H9 (cell line): ENCODE data around the gene NT5C2. TPM values are rescaled to one million over a fixed set of nuclear protein-coding genes. Genes with fewer than 3 reads are reported as not detected.
A peak's percentile ranks its signal among the peaks of the same experiment; 100 is the strongest.
"Not testable (repeated sequence)": the region's sequence is repeated elsewhere in the genome, so short reads cannot be mapped to it uniquely, and the experiment has no call there.

Experiments used
- DNase-seq: peaks from one replicate; pipeline ENCODE4 v3.0.0-alpha.2; 2017
- H2AFZ ChIP-seq: one replicate; pipeline ENCODE4 v1.6.1; 2013; ENCODE audit warnings: mild to moderate bottlenecking, low read length, control low read depth, moderate library complexity
- H2AK5ac ChIP-seq: 2 replicates; pipeline ENCODE4 v1.6.1; 2013; ENCODE audit warnings: low read length, control low read depth, mixed read lengths; ENCODE audit not compliant: insufficient read length
- H2BK120ac ChIP-seq: one replicate; pipeline ENCODE4 v1.6.1; 2013; ENCODE audit warnings: low read depth, mild to moderate bottlenecking, low read length, control low read depth, inconsistent platforms; ENCODE audit not compliant: poor library complexity, severe bottlenecking
- H2BK12ac ChIP-seq: 2 replicates; pipeline ENCODE4 v1.6.1; 2013; ENCODE audit warnings: low read length, control low read depth, mixed read lengths, low read depth; ENCODE audit not compliant: insufficient read length
- H2BK15ac ChIP-seq: 2 replicates; pipeline ENCODE4 v1.6.1; 2013; ENCODE audit warnings: low read depth, low read length, control low read depth
- H2BK20ac ChIP-seq: one replicate; pipeline ENCODE4 v1.6.1; 2013; ENCODE audit warnings: low read depth, mild to moderate bottlenecking, low read length, control low read depth, inconsistent platforms; ENCODE audit not compliant: poor library complexity, severe bottlenecking
- H2BK5ac ChIP-seq: 2 replicates; pipeline ENCODE4 v1.6.1; 2013; ENCODE audit warnings: low read length, control low read depth, mixed read lengths; ENCODE audit not compliant: insufficient read length
- H3K14ac ChIP-seq: 2 replicates; pipeline ENCODE4 v1.6.1; 2013; ENCODE audit warnings: low read length, control low read depth; ENCODE audit not compliant: insufficient read depth
- H3K18ac ChIP-seq: 2 replicates; pipeline ENCODE4 v1.6.1; 2013; ENCODE audit warnings: low read depth, mild to moderate bottlenecking, mixed read lengths, low read length, control low read depth; ENCODE audit not compliant: insufficient read length
- H3K23ac ChIP-seq: 2 replicates; pipeline ENCODE4 v1.6.1; 2013; ENCODE audit warnings: low read length, control low read depth, mixed read lengths, low read depth; ENCODE audit not compliant: insufficient read length
- H3K23me2 ChIP-seq: 2 replicates; pipeline ENCODE4 v1.6.1; 2013; ENCODE audit warnings: low read depth, mild to moderate bottlenecking, mixed read lengths, low read length, control low read depth; ENCODE audit not compliant: insufficient read length, poor library complexity, severe bottlenecking
- H3K27ac ChIP-seq: 2 replicates; pipeline ENCODE4 v1.5.1; 2013; ENCODE audit warnings: low read length, control low read depth, mixed read lengths, low read depth; ENCODE audit not compliant: insufficient read length
- H3K27me3 ChIP-seq: 2 replicates; pipeline ENCODE4 v1.6.1; 2013; ENCODE audit warnings: low read length, control low read depth, inconsistent platforms; ENCODE audit not compliant: insufficient read depth
- H3K4ac ChIP-seq: 2 replicates; pipeline ENCODE4 v1.6.1; 2013; ENCODE audit warnings: low read depth, mild to moderate bottlenecking, control low read depth, inconsistent platforms, low read length, moderate library complexity
- H3K4me1 ChIP-seq: 2 replicates; pipeline ENCODE4 v1.6.1; 2013; ENCODE audit warnings: low read length, control low read depth, inconsistent platforms; ENCODE audit not compliant: insufficient read depth
- H3K4me2 ChIP-seq: 2 replicates; pipeline ENCODE4 v1.6.1; 2013; ENCODE audit warnings: low read length, control low read depth, mixed read lengths; ENCODE audit not compliant: insufficient read length, insufficient read depth
- H3K56ac ChIP-seq: 2 replicates; pipeline ENCODE4 v1.6.1; 2013; ENCODE audit warnings: low read depth, mild to moderate bottlenecking, mixed read lengths, low read length, control low read depth; ENCODE audit not compliant: insufficient read length
- H3K79me1 ChIP-seq: 2 replicates; pipeline ENCODE4 v1.6.1; 2013; ENCODE audit warnings: low read depth, mild to moderate bottlenecking, moderate library complexity, low read length, control low read depth, inconsistent platforms; ENCODE audit not compliant: insufficient read depth, poor library complexity, severe bottlenecking
- H3K79me2 ChIP-seq: 2 replicates; pipeline ENCODE4 v1.6.1; 2013; ENCODE audit warnings: low read length, control low read depth, inconsistent platforms; ENCODE audit not compliant: insufficient read depth
- H3K9ac ChIP-seq: 2 replicates; pipeline ENCODE4 v1.6.1; 2013; ENCODE audit warnings: low read length, control low read depth, mixed read lengths; ENCODE audit not compliant: insufficient read length; ENCODE audit errors: extremely low read depth
- H3K9me3 ChIP-seq: one replicate; pipeline ENCODE4 v1.6.1; 2013; ENCODE audit warnings: low read depth, low read length, inconsistent platforms; ENCODE audit not compliant: control insufficient read depth
- H3T11ph ChIP-seq: one replicate; pipeline ENCODE4 v1.6.1; 2013; ENCODE audit warnings: mild to moderate bottlenecking, low read length, control low read depth, inconsistent platforms
- H4K20me1 ChIP-seq: one replicate; pipeline ENCODE4 v1.6.1; 2013; ENCODE audit not compliant: control insufficient read depth, insufficient read length, insufficient read depth
- H4K5ac ChIP-seq: 2 replicates; pipeline ENCODE4 v1.6.1; 2013; ENCODE audit warnings: low read depth, mild to moderate bottlenecking, mixed read lengths, low read length, control low read depth; ENCODE audit not compliant: insufficient read length
- H4K8ac ChIP-seq: replicated peaks from 2 replicates; pipeline ENCODE4 v1.6.1; 2013; ENCODE audit warnings: low read length, control low read depth, mixed read lengths, low read depth; ENCODE audit not compliant: insufficient read length
- H4K91ac ChIP-seq: 2 replicates; pipeline ENCODE4 v1.6.1; 2013; ENCODE audit warnings: low read depth, mild to moderate bottlenecking, moderate library complexity, mixed read lengths, low read length, control low read depth; ENCODE audit not compliant: insufficient read length
- H3K27ac Mint-ChIP-seq, 3 experiments: 2 replicates in 2 of 3; 3 replicates in 1 of 3; pipeline ENCODE4 v1.8.0; 2020 to 2021; ENCODE audit warnings: mixed read lengths in 3 of 3, mild to moderate bottlenecking in 1 of 3, moderate library complexity in 1 of 3
- H3K27me3 Mint-ChIP-seq: 2 replicates; pipeline ENCODE4 v1.8.0; 2021; ENCODE audit warnings: low read depth, mild to moderate bottlenecking, moderate library complexity, mixed read lengths
- H3K36me3 Mint-ChIP-seq, 3 experiments: 2 replicates in 2 of 3; 3 replicates in 1 of 3; pipeline ENCODE4 v1.8.0; 2020 to 2021; ENCODE audit warnings: low read depth in 3 of 3, mixed read lengths in 3 of 3; ENCODE audit not compliant: insufficient read depth in 1 of 3
- H3K4me1 Mint-ChIP-seq, 2 experiments: 2 replicates each; pipeline ENCODE4 v1.8.0; 2020; ENCODE audit warnings: mixed read lengths in 2 of 2
- H3K4me3 Mint-ChIP-seq, 2 experiments: 2 replicates in 1 of 2; 3 replicates in 1 of 2; pipeline ENCODE4 v1.8.0; 2020 to 2021; ENCODE audit warnings: mild to moderate bottlenecking in 2 of 2, mixed read lengths in 2 of 2, moderate library complexity in 1 of 2
- H3K9me3 Mint-ChIP-seq, 2 experiments: 2 replicates in 1 of 2; 3 replicates in 1 of 2; pipeline ENCODE4 v1.8.0; 2020; ENCODE audit warnings: mild to moderate bottlenecking in 2 of 2, mixed read lengths in 2 of 2, moderate library complexity in 1 of 2
- CTCF ChIP-seq: fragments of 200-600 bp; sonication (generic); conservative IDR thresholded peaks from 3 replicates; pipeline ENCODE4 v1.8.0; 2021; ENCODE audit warnings: antibody characterized with exemption, mild to moderate bottlenecking
- WGBS: extraction: QIAGEN DNeasy Blood & Tissue Kit; methylation state at CpG from one replicate; pipeline ENCODE4 v1.1.7; 2013; ENCODE audit warnings: missing lambda C conversion rate, low lambda C conversion rate, mixed read lengths; ENCODE audit not compliant: insufficient read length; ENCODE audit errors: extremely low coverage; 5-methylcytosine and 5-hydroxymethylcytosine counted together
- total RNA-seq: library from RNA; stranded (reverse); gene quantifications from 2 replicates; pipeline ENCODE4 v1.2.1, GENCODE V29; 2021

Gene NT5C2
- total RNA-seq, 1 experiment from 2014 or later, result 69.6 TPM

GRCh38 chr10:103225939-103226338, 32.9 kb upstream of the NT5C2 start:
- Histone ChIP-seq H3K9me3 (peaks cover 14% of the 10 kb centered on the region), H2BK120ac (no peak overlapping the region), H2BK12ac (no peak overlapping the region), H3K23ac (no peak overlapping the region), H3K79me1 (no peaks in the 10 kb centered on the region), H3K27ac (no peak overlapping the region), H3K56ac (no peak overlapping the region), H2AK5ac (no peak overlapping the region), H4K91ac (no peak overlapping the region), H3T11ph (no peak overlapping the region), H4K8ac (no peak overlapping the region), H4K20me1 (no peaks in the 10 kb centered on the region), H2BK5ac (no peak overlapping the region), H3K9ac (no peak overlapping the region), H3K23me2 (no peaks in the 10 kb centered on the region), H3K18ac (no peak overlapping the region), H3K4me2 (no peak overlapping the region), H2AFZ (no peak overlapping the region), H3K14ac (no peak overlapping the region), H3K79me2 (no peaks in the 10 kb centered on the region), H2BK15ac (no peak overlapping the region), H3K4me1 (peaks cover 7% of the 10 kb centered on the region; the same call in 1 of the 2 replicates), H2BK20ac (no peak overlapping the region), H3K27me3 (no peaks in the 10 kb centered on the region), H3K4ac (no peak overlapping the region), H4K5ac (no peak overlapping the region)
- Mint-ChIP-seq H3K27ac (no peak overlapping the region; a peak in 1 of 7 replicates), H3K4me1 (peaks cover 5 to 6% of the 10 kb centered on the region in 2 experiments), H3K36me3 (peaks cover 17 to 21% (median 17%) of the 10 kb centered on the region in 3 experiments), H3K9me3 (peaks cover 20 to 26% of the 10 kb centered on the region in 2 experiments), H3K4me3 (no peak overlapping the region), H3K27me3 (no peaks in the 10 kb centered on the region; the same call in none of the 2 replicates)
- TF ChIP-seq CTCF, result no peak
- DNase-seq, result no peak

- not testable (repeated sequence) for H3K4me1 ChIP-seq, DNase-seq, H3K56ac ChIP-seq
Observed at GRCh38 chr10:103224721-103225120, 31.6 kb upstream of the NT5C2 start.

More at GRCh38 chr10:103224721-103225120, 31.6 kb upstream of the NT5C2 start:
- not testable (repeated sequence) for H3K23ac ChIP-seq, H2BK12ac ChIP-seq, H4K5ac ChIP-seq, H3K27ac ChIP-seq, H3T11ph ChIP-seq, H3K79me2 ChIP-seq, H2BK120ac ChIP-seq, H3K4me1 Mint-ChIP-seq, H4K8ac ChIP-seq, H3K27me3 Mint-ChIP-seq, H3K14ac ChIP-seq, H3K4ac ChIP-seq, H2AFZ ChIP-seq, H2BK20ac ChIP-seq, H2BK5ac ChIP-seq, H3K9ac ChIP-seq, H3K18ac ChIP-seq, H4K91ac ChIP-seq, H4K20me1 ChIP-seq, H2BK15ac ChIP-seq, H2AK5ac ChIP-seq, H3K4me2 ChIP-seq, H3K27me3 ChIP-seq, H3K79me1 ChIP-seq, H3K23me2 ChIP-seq, H3K4me3 Mint-ChIP-seq
- Mint-ChIP-seq H3K9me3 (peaks cover 20 to 29% of the 10 kb centered on the region in 2 experiments), H3K27ac (peak overlapping the region in 1 of 3 experiments; percentile 27; a peak in 1 of 7 replicates), H3K36me3 (peaks cover 17 to 21% (median 17%) of the 10 kb centered on the region in 3 experiments)
- WGBS, result no CpG with 5 or more reads among the region's 5 CpGs
- H3K9me3 ChIP-seq, result peaks cover 14% of the 10 kb centered on the region
